NT2/D1 (cell line): ENCODE data around the gene GNAQ.

Experiments
- SUZ12 ChIP-seq: IDR thresholded peaks from 2 replicates; pipeline ENCODE4 v1.6.1; 2011; ENCODE audit not compliant: insufficient read length, insufficient read depth; ENCODE audit errors: extremely low read depth
- YY1 ChIP-seq: IDR thresholded peaks from 2 replicates; pipeline ENCODE4 v1.6.1; 2011; ENCODE audit not compliant: insufficient read length, insufficient read depth
- ZNF274 ChIP-seq: IDR thresholded peaks from 2 replicates; pipeline ENCODE4 v1.6.1; 2011; ENCODE audit warnings: mild to moderate bottlenecking, low read depth, low read length

- TF ChIP-seq ZNF274 (no peak), SUZ12 (no peak), YY1 (no peak)
These were observed 9.1 kb upstream of the GNAQ start for GRCh38 chr9:78040726-78041125.
